ENCODE results near the gene CHMP2B.

CHMP2B gene

DNA sequence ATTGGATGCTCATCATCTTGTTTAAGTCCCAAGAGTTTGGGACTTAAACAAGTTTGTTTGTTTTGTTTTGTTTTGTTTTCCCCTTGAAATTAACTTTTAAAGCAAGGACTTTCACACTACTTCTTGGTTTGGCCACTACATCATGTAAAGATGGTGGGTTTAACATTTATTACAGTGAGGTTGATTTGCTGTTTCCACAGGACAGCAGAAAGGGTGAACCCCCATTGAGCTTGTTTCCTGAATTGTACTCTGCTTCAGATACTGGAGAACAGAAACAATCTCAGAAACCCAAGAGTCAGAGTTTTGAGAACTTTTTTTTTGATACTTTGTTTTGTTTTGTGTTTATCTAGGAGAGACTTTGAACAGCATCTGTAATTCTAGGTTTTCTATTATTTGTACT, 42.6 kb downstream of the CHMP2B start:
- CTCF ChIA-PET: interaction anchor here (0.9 to 3.8 kb wide), 4 partner anchors 9 to 80 kb away, joined by 3 to 33 read pairs (median 3); no protein-coding TSS in a partner anchor
- H3K27me3 ChIP-seq (replicated peaks in 2 of 5; ENCODE audit: control insufficient read depth in 4 of 5, insufficient read depth in 5 of 5, low read length in 4 of 5): no peaks in the 10 kb centered on the region
- H3K4me1 ChIP-seq (ENCODE audit: control extremely low read depth in 1 of 4, control insufficient read depth in 4 of 4, insufficient read depth in 4 of 4, low read length in 3 of 4): peaks cover 3 to 45% (median 27%) of the 10 kb centered on the region in 4 experiments
- H3K4me3 ChIP-seq (ENCODE audit: control insufficient read depth in 1 of 7, extremely low read depth in 1 of 7, insufficient read depth in 4 of 7, low read depth in 2 of 7, low read length in 6 of 7): no peak overlapping the region
- DNase-seq: no peak
- H3K27ac ChIP-seq (ENCODE audit: insufficient read depth in 1 of 2, low read depth in 1 of 2, low read length in 2 of 2, poor library complexity in 1 of 2, severe bottlenecking in 2 of 2): no peak overlapping the region
- POLR2A ChIA-PET: no interaction called here
- no peaks in the 10 kb centered on the region for H3K9me3 ChIP-seq (ENCODE audit: control extremely low read depth in 1 of 5, control insufficient read depth in 4 of 5, insufficient read depth in 2 of 5, low read depth in 1 of 5, low read length in 4 of 5)
- H3K36me3 ChIP-seq (ENCODE audit: control insufficient read depth in 4 of 4, insufficient read depth in 4 of 4, low read length in 3 of 4): no peaks in the 10 kb centered on the region

DNA sequence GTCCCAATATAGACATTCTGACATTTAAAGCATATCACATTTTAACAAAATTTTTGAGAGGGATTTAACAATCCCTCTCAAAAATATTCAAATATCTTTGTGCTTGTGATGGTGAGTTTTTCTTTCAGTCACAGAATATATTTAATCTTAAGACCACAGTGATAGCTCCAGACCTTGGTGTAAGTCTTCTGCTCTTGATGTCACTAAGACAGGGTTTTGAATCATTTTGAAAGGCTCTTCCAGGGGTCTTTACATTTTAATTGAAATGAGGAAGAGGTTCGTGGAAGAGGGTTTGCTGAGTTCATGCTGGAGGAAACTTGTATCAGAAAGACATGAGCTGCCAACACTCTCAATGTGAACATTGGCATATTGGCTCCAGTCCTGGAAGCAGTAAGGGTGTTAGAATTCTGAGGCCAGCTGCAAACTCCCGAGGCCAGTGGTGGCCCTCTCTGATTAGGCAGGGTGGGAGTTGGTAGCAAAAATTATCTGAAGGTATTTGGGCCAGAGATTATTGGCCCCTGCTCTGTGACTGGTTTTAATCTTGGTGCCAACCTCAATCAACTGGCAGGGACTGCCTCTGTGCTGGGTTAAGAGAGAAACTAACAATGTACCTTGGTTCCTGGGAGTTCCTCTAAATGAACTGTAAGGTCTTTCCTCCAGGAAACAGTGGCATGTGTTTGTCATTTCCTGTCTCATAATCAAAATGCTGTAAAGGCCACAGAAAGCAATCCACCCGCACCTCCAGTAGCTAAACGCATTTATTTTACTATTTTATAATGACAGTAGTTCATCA, 44.0 kb downstream of the CHMP2B start:
- peak overlapping the region; percentile 23 to 74 for H3K27ac ChIP-seq (ENCODE audit: insufficient read depth in 1 of 2, low read depth in 1 of 2, low read length in 2 of 2, poor library complexity in 1 of 2, severe bottlenecking in 2 of 2)
- ChIA-PET POLR2A (interaction anchor here (0.6 kb wide), 2 partner anchors 38 to 66 kb away, joined by 5 to 8 read pairs; no protein-coding TSS in a partner anchor), CTCF (interaction anchor here (0.7 to 3.8 kb wide), 6 partner anchors 9 to 732 kb away, joined by 3 to 33 read pairs (median 3); no protein-coding TSS in a partner anchor)
- H3K4me1 ChIP-seq (ENCODE audit: control extremely low read depth in 1 of 4, control insufficient read depth in 4 of 4, insufficient read depth in 4 of 4, low read length in 3 of 4): peaks cover 3 to 45% (median 27%) of the 10 kb centered on the region in 4 experiments
- peak; percentile 66 to 89 (median 82) for DNase-seq
- H3K4me3 ChIP-seq (ENCODE audit: control insufficient read depth in 1 of 7, extremely low read depth in 1 of 7, insufficient read depth in 4 of 7, low read depth in 2 of 7, low read length in 6 of 7): peak overlapping the region in 4 of 7 experiments; percentile 28 to 49 (median 38)
- H3K36me3 ChIP-seq (ENCODE audit: control insufficient read depth in 4 of 4, insufficient read depth in 4 of 4, low read length in 3 of 4): no peaks in the 10 kb centered on the region
- no peaks in the 10 kb centered on the region for H3K27me3 ChIP-seq (replicated peaks in 2 of 5; ENCODE audit: control insufficient read depth in 4 of 5, insufficient read depth in 5 of 5, low read length in 4 of 5)
- WGBS (ENCODE audit: insufficient coverage): 0% methylated on average over 2 of the region's 4 CpGs
- H3K9me3 ChIP-seq (ENCODE audit: control extremely low read depth in 1 of 5, control insufficient read depth in 4 of 5, insufficient read depth in 2 of 5, low read depth in 1 of 5, low read length in 4 of 5): no peaks in the 10 kb centered on the region

DNA sequence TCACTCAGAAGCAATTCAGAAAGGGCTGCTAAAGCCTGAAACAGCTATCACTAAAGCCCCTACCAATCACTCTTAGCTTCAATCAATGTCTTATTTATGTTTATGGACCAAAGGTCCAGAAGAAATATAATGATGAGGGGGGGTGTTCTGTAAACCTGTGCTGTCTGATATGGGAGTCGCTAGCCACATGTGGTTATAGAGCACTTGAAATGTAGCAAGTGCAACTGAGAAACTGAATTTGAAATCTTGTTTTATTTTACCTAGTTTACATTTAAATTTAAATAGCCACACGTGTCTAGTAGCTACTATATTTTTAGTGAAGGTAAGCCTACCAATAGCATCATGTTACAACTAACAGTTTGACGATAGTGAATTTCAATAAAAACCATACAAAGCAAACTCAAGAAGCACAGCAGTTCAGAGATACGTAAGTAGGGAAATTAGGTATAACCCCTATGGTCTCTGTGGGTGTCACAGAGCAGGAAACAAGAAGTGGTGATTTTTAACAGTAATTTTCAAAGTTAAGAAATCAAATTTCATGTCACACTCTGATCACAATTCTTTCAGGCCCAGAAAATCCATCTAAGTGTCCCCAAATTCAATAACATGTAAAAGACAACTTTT, 45.7 kb downstream of the CHMP2B start:
- H3K27me3 ChIP-seq (replicated peaks in 2 of 5; ENCODE audit: control insufficient read depth in 4 of 5, insufficient read depth in 5 of 5, low read length in 4 of 5): no peaks in the 10 kb centered on the region
- WGBS (ENCODE audit: insufficient coverage): no CpG with 5 or more reads among the region's 4 CpGs
- no peaks in the 10 kb centered on the region for H3K9me3 ChIP-seq (ENCODE audit: control extremely low read depth in 1 of 5, control insufficient read depth in 4 of 5, insufficient read depth in 2 of 5, low read depth in 1 of 5, low read length in 4 of 5)
- peaks cover 3 to 42% (median 27%) of the 10 kb centered on the region in 4 experiments for H3K4me1 ChIP-seq (ENCODE audit: control extremely low read depth in 1 of 4, control insufficient read depth in 4 of 4, insufficient read depth in 4 of 4, low read length in 3 of 4)
- ChIA-PET CTCF (interaction anchor here (0.7 to 3.8 kb wide), 3 partner anchors 9 to 52 kb away, joined by 3 to 33 read pairs (median 4); no protein-coding TSS in a partner anchor), POLR2A (no interaction called here)
- no peak for DNase-seq
- no peak overlapping the region for H3K27ac ChIP-seq (ENCODE audit: insufficient read depth in 1 of 2, low read depth in 1 of 2, low read length in 2 of 2, poor library complexity in 1 of 2, severe bottlenecking in 2 of 2)
- no peaks in the 10 kb centered on the region for H3K36me3 ChIP-seq (ENCODE audit: control insufficient read depth in 4 of 4, insufficient read depth in 4 of 4, low read length in 3 of 4)
- H3K4me3 ChIP-seq (ENCODE audit: control insufficient read depth in 1 of 7, extremely low read depth in 1 of 7, insufficient read depth in 4 of 7, low read depth in 2 of 7, low read length in 6 of 7): no peak overlapping the region

DNA sequence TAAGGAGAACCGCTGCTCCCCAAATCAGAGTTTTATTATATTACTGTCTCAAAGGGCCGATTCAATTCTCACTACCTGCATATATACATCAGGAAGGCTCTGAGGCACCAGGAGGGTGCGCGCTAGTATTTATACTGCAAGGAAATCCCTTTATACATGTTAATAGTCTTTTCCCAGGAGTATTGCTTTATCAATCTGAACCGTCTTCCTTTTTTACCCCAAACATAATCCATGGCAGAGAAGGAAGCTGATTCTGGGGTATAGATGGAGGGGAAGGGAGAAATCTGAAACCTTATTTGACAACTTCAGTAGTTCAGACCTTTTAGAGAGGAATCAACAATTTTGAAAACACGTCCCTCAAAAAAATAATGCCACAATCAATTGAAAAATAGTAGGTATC, 49.4 kb downstream of the CHMP2B start, which contains the start of gene POU1F1:
TSS of gene POU1F1 (minus strand) at position 101 of the 400 bp plus-strand sequence. CDS start 122 bp downstream, outside the sequence.
- ChIA-PET POLR2A (no interaction called here), CTCF (interaction anchor here (3.1 kb wide), 1 partner anchor 16 kb away, joined by 8 read pairs; no protein-coding TSS in a partner anchor)
- no peak within 1 kb of the TSS for H3K4me3 ChIP-seq (ENCODE audit: control insufficient read depth in 1 of 7, extremely low read depth in 1 of 7, insufficient read depth in 4 of 7, low read depth in 2 of 7, low read length in 6 of 7)
- H3K27ac ChIP-seq (ENCODE audit: insufficient read depth in 1 of 2, low read depth in 1 of 2, low read length in 2 of 2, poor library complexity in 1 of 2, severe bottlenecking in 2 of 2): no peak within 1 kb of the TSS
- H3K27me3 ChIP-seq (replicated peaks in 2 of 5; ENCODE audit: control insufficient read depth in 4 of 5, insufficient read depth in 5 of 5, low read length in 4 of 5): no peaks in the 10 kb centered on the region
- DNase-seq: no peak
- no peaks in the 10 kb centered on the region for H3K36me3 ChIP-seq (ENCODE audit: control insufficient read depth in 4 of 4, insufficient read depth in 4 of 4, low read length in 3 of 4)
- H3K9me3 ChIP-seq (ENCODE audit: control extremely low read depth in 1 of 5, control insufficient read depth in 4 of 5, insufficient read depth in 2 of 5, low read depth in 1 of 5, low read length in 4 of 5): no peaks in the 10 kb centered on the region
- WGBS (ENCODE audit: insufficient coverage): 100% methylated on average over 4 of the region's 6 CpGs
- H3K4me1 ChIP-seq (ENCODE audit: control extremely low read depth in 1 of 4, control insufficient read depth in 4 of 4, insufficient read depth in 4 of 4, low read length in 3 of 4): peaks cover 0 to 6% (median 4%) of the 10 kb centered on the region in 4 experiments

DNA sequence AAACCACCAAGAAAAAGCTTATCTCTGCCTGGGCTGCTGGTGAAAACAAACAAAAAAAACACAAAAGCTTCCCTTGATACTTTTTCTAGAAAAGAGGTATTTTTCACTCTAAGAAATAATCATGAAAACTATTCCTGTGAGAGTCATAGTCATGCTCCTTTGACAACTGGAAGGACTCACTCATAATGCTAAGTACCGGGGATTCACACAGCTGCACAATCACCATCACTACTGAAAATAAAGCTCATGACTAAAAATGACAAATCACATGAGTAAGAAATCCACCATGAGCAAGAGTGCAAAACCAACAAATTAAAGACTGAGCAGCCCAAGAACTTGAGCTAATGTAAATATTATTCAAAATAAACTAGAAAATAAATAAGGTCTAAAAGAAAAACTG, 59.9 kb downstream of the CHMP2B start:
- no peaks in the 10 kb centered on the region for H3K27me3 ChIP-seq (replicated peaks in 2 of 5; ENCODE audit: control insufficient read depth in 4 of 5, insufficient read depth in 5 of 5, low read length in 4 of 5)
- no peak for DNase-seq
- H3K27ac ChIP-seq (ENCODE audit: insufficient read depth in 1 of 2, low read depth in 1 of 2, low read length in 2 of 2, poor library complexity in 1 of 2, severe bottlenecking in 2 of 2): no peak overlapping the region
- H3K9me3 ChIP-seq (ENCODE audit: control extremely low read depth in 1 of 5, control insufficient read depth in 4 of 5, insufficient read depth in 2 of 5, low read depth in 1 of 5, low read length in 4 of 5): no peaks in the 10 kb centered on the region
- H3K4me1 ChIP-seq (ENCODE audit: control extremely low read depth in 1 of 4, control insufficient read depth in 4 of 4, insufficient read depth in 4 of 4, low read length in 3 of 4): no peaks in the 10 kb centered on the region
- no peaks in the 10 kb centered on the region for H3K36me3 ChIP-seq (ENCODE audit: control insufficient read depth in 4 of 4, insufficient read depth in 4 of 4, low read length in 3 of 4)
- ChIA-PET POLR2A (no interaction called here), CTCF (interaction anchor here (0.9 to 3.4 kb wide), 5 partner anchors 9 to 59 kb away, joined by 3 to 13 read pairs (median 4); no protein-coding TSS in a partner anchor)
- no CpG with 5 or more reads among the region's 1 CpG for WGBS (ENCODE audit: insufficient coverage)
- no peak overlapping the region for H3K4me3 ChIP-seq (ENCODE audit: control insufficient read depth in 1 of 7, extremely low read depth in 1 of 7, insufficient read depth in 4 of 7, low read depth in 2 of 7, low read length in 6 of 7)

DNA sequence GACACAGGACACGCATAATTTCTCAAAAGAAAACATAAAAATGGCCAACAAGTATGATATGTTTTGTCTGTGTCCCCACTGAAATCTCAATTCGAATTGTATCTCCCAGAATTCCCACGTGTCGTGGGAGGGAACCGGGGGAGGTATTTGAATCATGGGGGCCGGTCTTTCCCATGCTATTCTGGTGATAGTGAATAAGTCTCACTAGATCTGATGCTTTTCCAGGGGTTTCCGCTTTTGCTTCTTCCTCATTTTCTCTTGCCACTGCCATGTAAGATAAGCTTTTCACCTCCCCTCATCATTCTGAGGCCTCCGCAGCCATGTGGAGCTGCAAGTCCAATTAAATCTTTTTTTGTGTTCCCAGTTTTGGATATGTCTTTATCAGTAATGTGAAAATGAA, 61.3 kb downstream of the CHMP2B start:
- CTCF ChIA-PET: interaction anchor here (0.5 to 3.4 kb wide), 3 partner anchors 10 to 61 kb away, joined by 3 to 13 read pairs (median 7); no protein-coding TSS in a partner anchor
- H3K27me3 ChIP-seq (replicated peaks in 2 of 5; ENCODE audit: control insufficient read depth in 4 of 5, insufficient read depth in 5 of 5, low read length in 4 of 5): no peaks in the 10 kb centered on the region
- WGBS (ENCODE audit: insufficient coverage): 100% methylated on average over 4 of the region's 8 CpGs
- H3K4me3 ChIP-seq (ENCODE audit: control insufficient read depth in 1 of 7, extremely low read depth in 1 of 7, insufficient read depth in 4 of 7, low read depth in 2 of 7, low read length in 6 of 7): no peak overlapping the region
- POLR2A ChIA-PET: no interaction called here
- no peak for DNase-seq
- H3K4me1 ChIP-seq (ENCODE audit: control extremely low read depth in 1 of 4, control insufficient read depth in 4 of 4, insufficient read depth in 4 of 4, low read length in 3 of 4): peaks cover 0 to 3% (median 0%) of the 10 kb centered on the region in 4 experiments
- no peaks in the 10 kb centered on the region for H3K9me3 ChIP-seq (ENCODE audit: control extremely low read depth in 1 of 5, control insufficient read depth in 4 of 5, insufficient read depth in 2 of 5, low read depth in 1 of 5, low read length in 4 of 5)
- no peaks in the 10 kb centered on the region for H3K36me3 ChIP-seq (ENCODE audit: control insufficient read depth in 4 of 4, insufficient read depth in 4 of 4, low read length in 3 of 4)
- no peak overlapping the region for H3K27ac ChIP-seq (ENCODE audit: insufficient read depth in 1 of 2, low read depth in 1 of 2, low read length in 2 of 2, poor library complexity in 1 of 2, severe bottlenecking in 2 of 2)

Measured in common myeloid progenitor, CD34-positive (primary cell).